LNCaP clone FGC (cell line): ENCODE data around the gene KRTAP6-1.

Experiments
- DNase-seq: peaks from one replicate; pipeline ENCODE4 v3.0.0-alpha.2; 2011; ENCODE audit warnings: low read depth
- H3K4me3 ChIP-seq: 2 replicates; pipeline ENCODE4 v1.5.1; 2011; ENCODE audit warnings: mild to moderate bottlenecking, low read depth, low read length, control low read depth
- CTCF ChIP-seq: IDR thresholded peaks from 2 replicates; pipeline ENCODE4 v1.5.1; 2012; ENCODE audit warnings: mild to moderate bottlenecking; ENCODE audit not compliant: control insufficient read depth, insufficient read depth; ENCODE audit errors: extremely low read depth

KRTAP6-1 gene

GRCh38 chr21:30612132-30612531 lies 1.6 kb downstream of the KRTAP6-1 start:
- no peak for DNase-seq
- H3K4me3 ChIP-seq: no peak overlapping the region
- TF ChIP-seq CTCF: no peak

GRCh38 chr21:30605968-30606367 lies 7.8 kb downstream of the KRTAP6-1 start:
- no peak for TF ChIP-seq CTCF
- no peak overlapping the region for H3K4me3 ChIP-seq
- no peak for DNase-seq

GRCh38 chr21:30600787-30601186 lies 12.9 kb downstream of the KRTAP6-1 start, which contains the start of gene KRTAP22-1:
KRTAP22-1 (plus strand) TSS chr21:30601087.
- TF ChIP-seq CTCF: no peak
- DNase-seq: no peak
- no peak within 1 kb of the TSS for H3K4me3 ChIP-seq

- no peak within 1 kb of the TSS for H3K4me3 ChIP-seq
- no peak for DNase-seq
- no peak for TF ChIP-seq CTCF
These were observed 14.9 kb downstream of the KRTAP6-1 start, which contains the start of gene KRTAP6-2 for GRCh38 chr21:30598802-30599201. KRTAP6-2 (minus strand) TSS chr21:30598902; CDS start chr21:30598874, 28 bp downstream.

GRCh38 chr21:30592140-30592539 lies 21.6 kb downstream of the KRTAP6-1 start, which contains the start of gene KRTAP6-3:
KRTAP6-3 (plus strand) TSS chr21:30592440; CDS start chr21:30592446, 6 bp downstream.
- no peak for DNase-seq
- H3K4me3 ChIP-seq: no peak within 1 kb of the TSS
- TF ChIP-seq CTCF: no peak

GRCh38 chr21:30590297-30590696 lies 23.4 kb downstream of the KRTAP6-1 start, which contains the start of gene KRTAP22-2:
KRTAP22-2 (minus strand) TSS chr21:30590397.
- no peak for TF ChIP-seq CTCF
- no peak within 1 kb of the TSS for H3K4me3 ChIP-seq

GRCh38 chr21:30582870-30583269 lies 30.9 kb downstream of the KRTAP6-1 start:
- no peak overlapping the region for H3K4me3 ChIP-seq
- no peak for TF ChIP-seq CTCF
- DNase-seq: no peak

More at GRCh38 chr21:30590297-30590696, 23.4 kb downstream of the KRTAP6-1 start, which contains the start of gene KRTAP22-2:
- no peak for DNase-seq
